Mammary epithelial cell (primary cell): Measurements from ENCODE around the gene MAPK1IP1L.

Experiments used
- EZH2 ChIP-seq: IDR thresholded peaks from 2 replicates; pipeline ENCODE4 v1.6.1; 2012; ENCODE audit warnings: low read length, inconsistent platforms, borderline replicate concordance
- TF ChIP-seq, protein P1 (sequence below), 2 donors: IDR thresholded peaks in 1 of 2; conservative IDR thresholded peaks in 1 of 2; 2 replicates each; pipeline ENCODE4 v1.5.1; 2011 to 2012; ENCODE audit warnings: inconsistent platforms in 2 of 2, low read length in 2 of 2, mild to moderate bottlenecking in 2 of 2, control low read depth in 1 of 2, low read depth in 1 of 2; ENCODE audit not compliant: insufficient read depth in 1 of 2; ENCODE audit errors: extremely low read depth in 1 of 2

DNA sequence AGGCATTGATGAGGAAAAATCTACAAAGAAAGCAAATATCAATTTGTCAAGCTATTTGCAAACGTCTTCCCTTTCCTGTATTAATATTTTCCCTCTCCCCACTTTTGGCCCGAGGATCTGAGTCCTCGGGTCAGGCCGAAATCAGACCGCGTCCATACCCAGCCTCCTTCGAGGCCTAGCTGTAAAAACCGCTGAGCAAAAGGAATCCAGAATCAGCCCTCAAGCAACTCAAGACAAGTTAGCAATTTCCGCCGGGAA, 353 bp upstream of the MAPK1IP1L start:
- TF ChIP-seq, protein P1, sequence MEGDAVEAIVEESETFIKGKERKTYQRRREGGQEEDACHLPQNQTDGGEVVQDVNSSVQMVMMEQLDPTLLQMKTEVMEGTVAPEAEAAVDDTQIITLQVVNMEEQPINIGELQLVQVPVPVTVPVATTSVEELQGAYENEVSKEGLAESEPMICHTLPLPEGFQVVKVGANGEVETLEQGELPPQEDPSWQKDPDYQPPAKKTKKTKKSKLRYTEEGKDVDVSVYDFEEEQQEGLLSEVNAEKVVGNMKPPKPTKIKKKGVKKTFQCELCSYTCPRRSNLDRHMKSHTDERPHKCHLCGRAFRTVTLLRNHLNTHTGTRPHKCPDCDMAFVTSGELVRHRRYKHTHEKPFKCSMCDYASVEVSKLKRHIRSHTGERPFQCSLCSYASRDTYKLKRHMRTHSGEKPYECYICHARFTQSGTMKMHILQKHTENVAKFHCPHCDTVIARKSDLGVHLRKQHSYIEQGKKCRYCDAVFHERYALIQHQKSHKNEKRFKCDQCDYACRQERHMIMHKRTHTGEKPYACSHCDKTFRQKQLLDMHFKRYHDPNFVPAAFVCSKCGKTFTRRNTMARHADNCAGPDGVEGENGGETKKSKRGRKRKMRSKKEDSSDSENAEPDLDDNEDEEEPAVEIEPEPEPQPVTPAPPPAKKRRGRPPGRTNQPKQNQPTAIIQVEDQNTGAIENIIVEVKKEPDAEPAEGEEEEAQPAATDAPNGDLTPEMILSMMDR (conservative IDR thresholded peaks at IDR 0.05 in 1 of 2, IDR thresholded peaks at IDR 0.05 in 1 of 2; ENCODE audit: extremely low read depth in 1 of 2, insufficient read depth in 1 of 2, low read depth in 1 of 2, low read length in 2 of 2): no peak
- no peak for TF ChIP-seq EZH2
